ENCODE data around the gene HOXD10. TPM values are rescaled to one million over a fixed set of nuclear protein-coding genes. Genes with fewer than 3 reads are reported as not detected.

Gene HOXD10
- polyA plus RNA-seq, 4 donors: 0.09 TPM; not detected in 3

DNA sequence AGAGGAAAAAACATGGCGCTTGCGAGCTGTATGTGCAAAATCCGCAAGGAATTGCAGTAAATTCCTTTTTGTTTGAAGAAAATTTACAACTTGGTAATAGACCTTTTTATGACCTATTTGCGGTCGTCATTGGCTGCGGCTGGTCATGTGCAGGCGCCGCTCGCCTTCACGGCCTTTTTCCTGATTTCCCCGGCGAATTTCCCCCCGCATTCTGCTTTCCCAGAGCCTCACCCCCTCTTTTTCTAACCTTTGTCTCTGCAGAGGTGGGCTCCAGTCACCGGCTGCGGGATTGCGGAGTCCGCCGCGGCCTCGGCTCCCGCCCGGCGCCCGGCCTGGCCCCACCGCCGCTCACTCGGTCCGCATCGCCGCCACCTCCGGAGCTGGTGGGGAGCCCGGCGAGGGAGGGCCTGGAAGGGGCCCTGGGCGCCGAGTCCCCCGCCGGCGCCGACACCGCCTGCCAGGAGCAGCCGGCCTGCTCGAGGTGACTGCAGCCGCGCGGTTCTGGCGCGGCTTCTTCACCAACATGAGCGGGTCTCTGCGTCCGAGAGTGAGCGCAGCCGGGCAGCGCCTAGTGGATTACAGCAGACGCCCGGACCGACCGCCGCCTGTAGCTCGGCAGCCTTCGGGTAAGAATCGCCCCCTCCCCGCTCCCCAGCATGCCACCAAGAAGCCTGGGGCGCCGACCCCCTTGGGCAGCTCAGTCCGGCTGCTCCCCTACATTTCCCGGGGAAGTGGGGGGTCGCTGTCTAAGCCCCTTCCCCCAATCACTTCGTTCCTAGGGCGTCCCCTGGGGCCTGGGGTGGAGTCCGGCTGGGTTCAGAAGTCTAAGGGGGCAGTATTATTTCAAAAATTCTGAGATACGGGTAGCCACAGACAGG lies 20.0 kb downstream of the HOXD10 start:
- H3K4me3 ChIP-seq (ENCODE audit: low read depth in 1 of 3, low read length in 3 of 3): peak overlapping the region; percentile 53 to 60 (median 54)

DNA sequence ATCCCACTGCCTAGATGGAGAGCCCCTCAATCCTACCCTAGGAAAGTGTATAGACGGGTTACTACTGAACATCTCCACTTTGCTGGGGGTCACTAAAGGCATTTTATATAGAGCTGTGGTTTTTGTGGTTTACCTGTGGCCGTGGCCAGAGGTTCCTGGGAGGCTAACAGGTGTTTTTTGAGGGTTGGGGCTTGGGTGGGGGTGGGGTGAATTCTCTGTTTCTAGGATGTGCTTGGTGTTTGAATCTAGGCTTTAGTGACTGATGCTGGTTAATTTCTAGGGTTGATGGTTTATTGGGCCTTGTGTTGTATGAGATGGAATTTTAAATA lies 20.6 kb downstream of the HOXD10 start:
- FAIRE-seq (no peak), DNase-seq (no peak)
- Histone ChIP-seq H3K27me3 (ENCODE audit: control insufficient read depth in 3 of 3, insufficient read depth in 3 of 3, low read length in 3 of 3) (peaks cover 6 to 93% (median 49%) of the 10 kb centered on the region in 3 donors), H3K4me1 (ENCODE audit: control insufficient read depth in 3 of 3, insufficient read depth in 2 of 3, low read depth in 1 of 3, low read length in 2 of 3) (peaks cover 0 to 8% (median 0%) of the 10 kb centered on the region in 3 donors), H3K4me3 (ENCODE audit: low read depth in 1 of 3, low read length in 3 of 3) (peak overlapping the region in 1 of 3 donors; percentile 53), H3K36me3 (ENCODE audit: control insufficient read depth in 3 of 3, insufficient read depth in 2 of 3, low read depth in 1 of 3, low read length in 3 of 3) (no peaks in the 10 kb centered on the region), H3K9me3 (ENCODE audit: control insufficient read depth in 2 of 2, insufficient read depth in 1 of 2, low read depth in 1 of 2, low read length in 1 of 2) (no peaks in the 10 kb centered on the region), H3K27ac (ENCODE audit: low read depth in 1 of 3, low read length in 2 of 3) (peak overlapping the region in 1 of 3 donors; percentile 72)
- 11 to 18% (median 18%) methylated on average over 2 of the region's 2 CpGs for WGBS, 3 donors

More for the DNA sequence above, 20.0 kb downstream of the HOXD10 start:
- Histone ChIP-seq H3K36me3 (ENCODE audit: control insufficient read depth in 3 of 3, insufficient read depth in 2 of 3, low read depth in 1 of 3, low read length in 3 of 3) (no peaks in the 10 kb centered on the region), H3K27ac (ENCODE audit: low read depth in 1 of 3, low read length in 2 of 3) (peak overlapping the region in 2 of 3 donors; percentile 60 to 72), H3K4me1 (ENCODE audit: control insufficient read depth in 3 of 3, insufficient read depth in 2 of 3, low read depth in 1 of 3, low read length in 2 of 3) (peaks cover 0 to 8% (median 0%) of the 10 kb centered on the region in 3 donors), H3K27me3 (ENCODE audit: control insufficient read depth in 3 of 3, insufficient read depth in 3 of 3, low read length in 3 of 3) (peaks cover 6 to 93% (median 50%) of the 10 kb centered on the region in 3 donors), H3K9me3 (ENCODE audit: control insufficient read depth in 2 of 2, insufficient read depth in 1 of 2, low read depth in 1 of 2, low read length in 1 of 2) (no peaks in the 10 kb centered on the region)
- peak in 1 of 2 donors; percentile 71 for DNase-seq
- WGBS, 3 donors: 2 to 3% (median 2%) methylated on average over 63 to 71 of the region's 71 CpGs
- FAIRE-seq: no peak

DNA sequence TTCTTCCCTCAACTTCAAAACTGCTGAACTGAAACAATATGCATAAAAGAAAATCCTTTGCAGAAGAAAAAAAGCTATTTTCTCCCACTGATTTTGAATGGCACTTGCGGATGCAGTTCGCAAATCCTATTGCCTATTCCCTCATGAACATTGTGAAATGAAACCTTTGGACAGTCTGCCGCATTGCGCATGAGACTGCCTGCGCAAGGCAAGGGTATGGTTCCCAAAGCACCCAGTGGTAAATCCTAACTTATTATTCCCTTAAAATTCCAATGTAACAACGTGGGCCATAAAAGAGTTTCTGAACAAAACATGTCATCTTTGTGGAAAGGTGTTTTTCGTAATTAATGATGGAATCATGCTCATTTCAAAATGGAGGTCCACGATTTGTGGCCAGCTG lies 21.3 kb downstream of the HOXD10 start:
- DNase-seq (peak in 1 of 2 donors; percentile 53), FAIRE-seq (no peak)
- H3K36me3 ChIP-seq (ENCODE audit: control insufficient read depth in 3 of 3, insufficient read depth in 2 of 3, low read depth in 1 of 3, low read length in 3 of 3): no peaks in the 10 kb centered on the region
- H3K9me3 ChIP-seq (ENCODE audit: control insufficient read depth in 2 of 2, insufficient read depth in 1 of 2, low read depth in 1 of 2, low read length in 1 of 2): no peaks in the 10 kb centered on the region
- peaks cover 6 to 93% (median 46%) of the 10 kb centered on the region in 3 donors for H3K27me3 ChIP-seq (ENCODE audit: control insufficient read depth in 3 of 3, insufficient read depth in 3 of 3, low read length in 3 of 3)
- H3K27ac ChIP-seq (ENCODE audit: low read depth in 1 of 3, low read length in 2 of 3): peak overlapping the region in 2 of 3 donors; percentile 5 to 72
- WGBS, 3 donors: 26 to 51% (median 45%) methylated on average over 8 of the region's 8 CpGs
- peak overlapping the region in 1 of 3 donors; percentile 53 for H3K4me3 ChIP-seq (ENCODE audit: low read depth in 1 of 3, low read length in 3 of 3)
- H3K4me1 ChIP-seq (ENCODE audit: control insufficient read depth in 3 of 3, insufficient read depth in 2 of 3, low read depth in 1 of 3, low read length in 2 of 3): peaks cover 0 to 8% (median 0%) of the 10 kb centered on the region in 3 donors

DNA sequence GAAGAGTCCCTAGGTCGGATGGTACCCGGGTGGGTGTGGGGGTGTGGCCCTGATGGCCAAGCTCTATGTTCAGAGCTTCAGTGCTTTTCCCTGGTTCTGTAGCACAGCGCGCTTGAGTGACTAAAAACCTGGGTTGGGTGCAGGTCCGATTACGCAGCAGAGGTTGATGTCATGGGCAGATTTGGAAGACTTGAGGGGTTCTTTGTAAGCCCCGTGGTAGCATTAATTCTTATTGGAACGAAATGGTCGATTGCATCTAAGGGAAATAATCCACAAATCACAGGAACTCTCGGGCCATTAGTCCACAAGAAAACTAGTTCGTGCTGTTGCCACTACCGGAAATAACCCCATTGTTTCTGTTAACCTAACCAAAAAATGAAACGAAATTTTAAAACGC lies 21.9 kb downstream of the HOXD10 start:
- peak overlapping the region in 2 of 3 donors; percentile 57 to 59 for H3K27ac ChIP-seq (ENCODE audit: low read depth in 1 of 3, low read length in 2 of 3)
- 16 to 24% (median 21%) methylated on average over 14 of the region's 14 CpGs for WGBS, 3 donors
- no peaks in the 10 kb centered on the region for H3K9me3 ChIP-seq (ENCODE audit: control insufficient read depth in 2 of 2, insufficient read depth in 1 of 2, low read depth in 1 of 2, low read length in 1 of 2)
- peaks cover 0 to 8% (median 0%) of the 10 kb centered on the region in 3 donors for H3K4me1 ChIP-seq (ENCODE audit: control insufficient read depth in 3 of 3, insufficient read depth in 2 of 3, low read depth in 1 of 3, low read length in 2 of 3)
- H3K36me3 ChIP-seq (ENCODE audit: control insufficient read depth in 3 of 3, insufficient read depth in 2 of 3, low read depth in 1 of 3, low read length in 3 of 3): no peaks in the 10 kb centered on the region
- peak overlapping the region in 1 of 3 donors; percentile 53 for H3K4me3 ChIP-seq (ENCODE audit: low read depth in 1 of 3, low read length in 3 of 3)
- H3K27me3 ChIP-seq (ENCODE audit: control insufficient read depth in 3 of 3, insufficient read depth in 3 of 3, low read length in 3 of 3): peaks cover 6 to 93% (median 47%) of the 10 kb centered on the region in 3 donors
- DNase-seq: no peak
- no peak for FAIRE-seq

DNA sequence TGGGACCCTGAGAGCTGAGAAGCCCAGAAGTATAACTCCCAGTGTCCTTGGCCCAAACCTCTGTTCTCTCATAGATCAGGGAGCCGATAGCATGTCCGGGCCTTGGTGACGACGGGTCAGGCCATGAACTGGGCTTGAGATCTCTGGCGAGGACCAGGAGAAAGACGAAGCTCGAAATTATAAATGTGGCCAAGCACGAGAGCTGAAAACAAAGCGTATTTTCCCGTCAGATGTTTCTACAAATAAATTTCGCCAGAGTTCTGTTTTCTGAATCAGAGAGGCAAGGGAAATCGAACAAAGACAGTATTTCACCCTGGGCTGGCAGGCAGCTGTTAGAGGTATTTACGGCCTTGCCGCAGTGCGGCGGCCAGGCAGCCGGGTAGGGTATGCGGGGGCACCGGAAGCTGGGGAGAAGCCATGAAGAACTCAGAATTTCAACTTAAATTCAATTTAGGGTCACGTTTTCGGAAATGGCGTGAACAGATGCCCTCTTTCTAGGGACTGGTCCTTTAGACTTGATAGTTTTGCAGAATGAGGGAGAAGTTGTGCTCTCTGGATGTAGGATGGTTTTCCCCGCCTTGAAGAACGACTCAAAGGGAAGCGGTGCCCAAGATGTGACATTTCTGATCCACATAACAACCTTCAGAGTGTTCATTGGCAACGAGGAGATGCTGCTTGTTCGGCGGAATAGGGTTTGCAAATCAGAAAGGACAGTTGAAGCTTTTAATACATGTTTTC lies 22.5 kb downstream of the HOXD10 start:
- 15 to 28% (median 24%) methylated on average over 28 of the region's 28 CpGs for WGBS, 3 donors
- peak overlapping the region in 2 of 3 donors; percentile 57 to 59 for H3K27ac ChIP-seq (ENCODE audit: low read depth in 1 of 3, low read length in 2 of 3)
- DNase-seq: no peak

GRCh38 chr2:176139661-176140512 lies 23.3 kb downstream of the HOXD10 start:
- FAIRE-seq: no peak

More for the DNA sequence above, 22.5 kb downstream of the HOXD10 start:
- H3K9me3 ChIP-seq (ENCODE audit: control insufficient read depth in 2 of 2, insufficient read depth in 1 of 2, low read depth in 1 of 2, low read length in 1 of 2): no peaks in the 10 kb centered on the region
- H3K27me3 ChIP-seq (ENCODE audit: control insufficient read depth in 3 of 3, insufficient read depth in 3 of 3, low read length in 3 of 3): peaks cover 6 to 93% (median 47%) of the 10 kb centered on the region in 3 donors
- no peak for FAIRE-seq
- H3K4me1 ChIP-seq (ENCODE audit: control insufficient read depth in 3 of 3, insufficient read depth in 2 of 3, low read depth in 1 of 3, low read length in 2 of 3): peaks cover 0 to 8% (median 0%) of the 10 kb centered on the region in 3 donors
- no peaks in the 10 kb centered on the region for H3K36me3 ChIP-seq (ENCODE audit: control insufficient read depth in 3 of 3, insufficient read depth in 2 of 3, low read depth in 1 of 3, low read length in 3 of 3)
- peak overlapping the region in 1 of 3 donors; percentile 53 for H3K4me3 ChIP-seq (ENCODE audit: low read depth in 1 of 3, low read length in 3 of 3)

DNA sequence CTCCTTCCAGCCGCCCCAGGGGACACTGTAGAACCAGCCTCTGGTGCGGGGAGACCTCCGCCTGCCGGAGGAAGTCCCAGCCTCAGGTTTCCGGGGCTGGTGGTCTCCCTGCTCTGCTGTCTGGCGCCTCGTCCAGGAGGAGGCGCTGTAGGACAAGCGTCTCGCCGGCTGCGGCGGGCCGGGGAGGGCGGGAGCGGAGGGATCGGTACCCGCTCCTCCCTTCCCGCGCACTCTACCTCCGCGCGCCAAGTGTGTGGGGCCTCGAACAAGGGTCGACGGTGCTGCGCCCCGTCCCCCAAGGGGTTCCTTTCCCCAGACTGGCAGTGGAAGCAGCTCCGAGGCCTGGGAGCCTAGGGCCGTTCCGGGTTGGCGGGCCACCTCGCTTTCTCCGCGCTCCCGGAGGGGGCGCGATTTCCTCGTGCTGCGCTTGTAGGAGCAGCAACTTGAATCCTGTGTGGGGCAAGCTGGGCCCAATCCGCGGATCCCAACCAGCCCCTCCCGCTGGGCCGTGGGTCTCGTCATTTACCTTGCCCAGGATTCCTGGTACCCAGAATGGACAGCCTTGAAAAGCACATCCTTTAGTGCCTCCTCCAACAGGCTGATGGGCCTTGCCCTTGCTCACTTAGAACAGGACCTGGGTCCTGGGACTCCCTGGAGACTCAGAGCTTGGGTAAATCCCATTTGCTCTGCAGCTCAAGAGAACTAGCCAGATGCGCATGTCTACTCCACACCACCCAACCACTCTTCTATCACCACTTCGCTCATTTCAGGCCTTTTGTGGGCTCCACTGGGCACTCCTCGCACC lies 24.1 kb downstream of the HOXD10 start:
- no peaks in the 10 kb centered on the region for H3K9me3 ChIP-seq (ENCODE audit: control insufficient read depth in 2 of 2, insufficient read depth in 1 of 2, low read depth in 1 of 2, low read length in 1 of 2)
- peaks cover 0 to 8% (median 0%) of the 10 kb centered on the region in 3 donors for H3K4me1 ChIP-seq (ENCODE audit: control insufficient read depth in 3 of 3, insufficient read depth in 2 of 3, low read depth in 1 of 3, low read length in 2 of 3)
- 7 to 9% (median 8%) methylated on average over 46 to 48 of the region's 48 CpGs for WGBS, 3 donors
- DNase-seq: peak; percentile 39 to 88
- H3K4me3 ChIP-seq (ENCODE audit: low read depth in 1 of 3, low read length in 3 of 3): peak overlapping the region in 2 of 3 donors; percentile 37
- FAIRE-seq: no peak
- H3K27ac ChIP-seq (ENCODE audit: low read depth in 1 of 3, low read length in 2 of 3): peak overlapping the region in 1 of 3 donors; percentile 56
- H3K36me3 ChIP-seq (ENCODE audit: control insufficient read depth in 3 of 3, insufficient read depth in 2 of 3, low read depth in 1 of 3, low read length in 3 of 3): no peaks in the 10 kb centered on the region
- peaks cover 6 to 88% (median 44%) of the 10 kb centered on the region in 3 donors for H3K27me3 ChIP-seq (ENCODE audit: control insufficient read depth in 3 of 3, insufficient read depth in 3 of 3, low read length in 3 of 3)

More at GRCh38 chr2:176139661-176140512, 23.3 kb downstream of the HOXD10 start:
- no peak for DNase-seq
- peaks cover 0 to 8% (median 0%) of the 10 kb centered on the region in 3 donors for H3K4me1 ChIP-seq (ENCODE audit: control insufficient read depth in 3 of 3, insufficient read depth in 2 of 3, low read depth in 1 of 3, low read length in 2 of 3)
- no peaks in the 10 kb centered on the region for H3K36me3 ChIP-seq (ENCODE audit: control insufficient read depth in 3 of 3, insufficient read depth in 2 of 3, low read depth in 1 of 3, low read length in 3 of 3)
- H3K27me3 ChIP-seq (ENCODE audit: control insufficient read depth in 3 of 3, insufficient read depth in 3 of 3, low read length in 3 of 3): peaks cover 6 to 88% (median 42%) of the 10 kb centered on the region in 3 donors
- H3K27ac ChIP-seq (ENCODE audit: low read depth in 1 of 3, low read length in 2 of 3): peak overlapping the region in 2 of 3 donors; percentile 26 to 57
- H3K4me3 ChIP-seq (ENCODE audit: low read depth in 1 of 3, low read length in 3 of 3): peak overlapping the region in 2 of 3 donors; percentile 37 to 53
- no peaks in the 10 kb centered on the region for H3K9me3 ChIP-seq (ENCODE audit: control insufficient read depth in 2 of 2, insufficient read depth in 1 of 2, low read depth in 1 of 2, low read length in 1 of 2)
- WGBS, 3 donors: 16 to 22% (median 20%) methylated on average over 41 of the region's 41 CpGs
